ENCODE data around the gene MRPS23. TPM values are rescaled to one million over a fixed set of nuclear protein-coding genes. Genes with fewer than 3 reads are reported as not detected.

The MRPS23 gene
- total and polyA plus RNA-seq, 2 of the 4 experiments (the other 2 are of a cell fraction), result 23.5 to 37.3 TPM

- 3% methylated on average over 6 of the region's 16 CpGs; no CpG with 5 or more reads in 1 of the 2 experiments for WGBS, 2 experiments (ENCODE audit: extremely low coverage in 2 of 2, insufficient read length in 1 of 2)
- Histone ChIP-seq H4K20me1 (ENCODE audit: insufficient read depth, low read length) (peaks cover 6% of the 10 kb centered on the region; the same call in 1 of the 2 replicates), H3K4ac (ENCODE audit: low read depth, low read length) (peak overlapping the region; percentile 96), H3K36me3 (ENCODE audit: control insufficient read depth, insufficient read depth, low read length) (no peaks in the 10 kb centered on the region), H3K56ac (ENCODE audit: extremely low read depth, insufficient read depth, low read length) (peak overlapping the region; percentile 87), H3K79me1 (ENCODE audit: low read depth in 1 of 2, low read length in 2 of 2) (peaks cover 52 to 74% of the 10 kb centered on the region in 2 experiments), H2AK9ac (replicated peaks; ENCODE audit: low read depth, low read length, poor library complexity) (peak overlapping the region; percentile 98), H3K9me3 (ENCODE audit: control insufficient read depth, insufficient read depth, low read length) (no peaks in the 10 kb centered on the region), H3K23ac (ENCODE audit: low read depth, low read length) (peak overlapping the region; percentile 89), H4K5ac (ENCODE audit: low read depth, low read length) (peak overlapping the region; percentile 93), H4K91ac (ENCODE audit: insufficient read depth, low read depth, low read length) (peak overlapping the region; percentile 99), H3K9ac (ENCODE audit: low read depth, low read length) (peak overlapping the region; percentile 46), H2BK15ac (ENCODE audit: low read depth, low read length) (peak overlapping the region; percentile 81), H2BK20ac (ENCODE audit: low read depth, low read length) (peak overlapping the region; percentile 92), H3K4me2 (ENCODE audit: low read depth, low read length) (peak overlapping the region; percentile 28), H2BK5ac (ENCODE audit: low read depth, low read length, poor library complexity, severe bottlenecking) (peak overlapping the region; percentile 96), H3K9me1 (ENCODE audit: insufficient read depth, low read length) (peaks cover 41% of the 10 kb centered on the region), H3K4me3 (ENCODE audit: insufficient read depth, low read depth, low read length) (no peak overlapping the region), H4K8ac (ENCODE audit: low read depth in 2 of 2, low read length in 2 of 2) (peak overlapping the region; percentile 70 to 95), H3K18ac (ENCODE audit: low read depth, low read length) (peak overlapping the region; percentile 79), H2BK120ac (ENCODE audit: low read depth, low read length) (peak overlapping the region; percentile 98), H3K4me1 (ENCODE audit: control insufficient read depth, insufficient read depth, low read length) (peaks cover 44% of the 10 kb centered on the region), H3K27me3 (ENCODE audit: control insufficient read depth, insufficient read depth, low read length) (no peaks in the 10 kb centered on the region), H3K27ac (ENCODE audit: insufficient read depth, low read length) (peak overlapping the region; percentile 67), H3K14ac (replicated peaks; ENCODE audit: low read depth, low read length) (peak overlapping the region; percentile 92), H2AFZ (replicated peaks; ENCODE audit: low read length, poor library complexity) (peak overlapping the region; percentile 60), H2AK5ac (ENCODE audit: low read depth, low read length) (peak overlapping the region; percentile 100)
- in situ Hi-C loops (cut with MboI; ENCODE audit: low sequenced_read_pairs), result no loop called here
- intact Hi-C loops (cut with micrococcal nuclease), result loop anchor here (1.0 to 2.0 kb wide), 5 partner anchors 18 to 102 kb away; no protein-coding TSS in a partner anchor
- POLR2A ChIA-PET (ENCODE audit: unreplicated experiment), result interaction anchor here (1.1 to 1.3 kb wide), 3 partner anchors 11 to 18 kb away, joined by 3 to 6 read pairs (median 4); no protein-coding TSS in a partner anchor
- peak; percentile 98 for DNase-seq
- dilution Hi-C loops (cut with HindIII; ENCODE audit: low sequenced_read_pairs, unreplicated experiment), result no loop called here
- CTCF ChIA-PET, result interaction anchor here (0.6 to 1.9 kb wide), 13 partner anchors 11 to 679 kb away, joined by 3 to 9 read pairs (median 4); partner anchors contain the start of gene CUEDC1
- BruUV-seq (replicated peaks), result no TSS peak
- peak; percentile 80 for ATAC-seq (ENCODE audit: low read depth)
- TF ChIP-seq MXI1 (IDR thresholded peaks at IDR 0.05; ENCODE audit: borderline replicate concordance, low read depth, low read length) (peak; percentile 55; the same call in 1 of the 2 replicates), RFX5 (IDR thresholded peaks at IDR 0.05; ENCODE audit: low read depth, low read length) (peak; percentile 20; the same call in 1 of the 2 replicates), MAFK (IDR thresholded peaks at IDR 0.05; ENCODE audit: low read depth, low read length) (no peak), FOS (IDR thresholded peaks at IDR 0.05; ENCODE audit: low read depth, low read length) (peak; percentile 29; the same call in 1 of the 2 replicates), MAZ (IDR thresholded peaks at IDR 0.05; ENCODE audit: borderline replicate concordance, low read depth, low read length) (no peak), CHD1 (IDR thresholded peaks at IDR 0.05; ENCODE audit: low read depth, low read length) (no peak), BHLHE40 (IDR thresholded peaks at IDR 0.05; ENCODE audit: low read depth, low read length) (peak; percentile 66), RCOR1 (IDR thresholded peaks at IDR 0.05; ENCODE audit: insufficient replicate concordance, low read length) (no peak), SMC3 (IDR thresholded peaks at IDR 0.05; ENCODE audit: low read depth, low read length) (peak; percentile 31), USF2 (IDR thresholded peaks at IDR 0.05; ENCODE audit: low read depth, low read length) (peak; percentile 86), RAD21 (IDR thresholded peaks at IDR 0.05; ENCODE audit: low read length) (peak; percentile 20; the same call in 1 of the 2 replicates), CEBPB (IDR thresholded peaks at IDR 0.05; ENCODE audit: low read depth, low read length) (peak; percentile 96), NFE2L2 (IDR thresholded peaks at IDR 0.05; ENCODE audit: low read depth, low read length) (no peak), CTCF (conservative IDR thresholded peaks at IDR 0.05; ENCODE audit: low read depth, low read length) (no peak)
Observed at GRCh38 chr17:57892820-57893595, 43.2 kb upstream of the MRPS23 start.

Data from IMR-90 (cell line).